HG03135 (cell line): ENCODE measurements around the gene VASH1.
"Not testable (repeated sequence)": the region's sequence is repeated elsewhere in the genome, so short reads cannot be mapped to it uniquely, and the experiment has no call there.

Experiments
- ATAC-seq: cut with Tn5 transposase; IDR thresholded peaks from one replicate; pipeline ENCODE4 v1.9.1; 2021; ENCODE audit warnings: mild to moderate bottlenecking, moderate library complexity; ENCODE audit not compliant: unreplicated experiment

Gene VASH1

DNA sequence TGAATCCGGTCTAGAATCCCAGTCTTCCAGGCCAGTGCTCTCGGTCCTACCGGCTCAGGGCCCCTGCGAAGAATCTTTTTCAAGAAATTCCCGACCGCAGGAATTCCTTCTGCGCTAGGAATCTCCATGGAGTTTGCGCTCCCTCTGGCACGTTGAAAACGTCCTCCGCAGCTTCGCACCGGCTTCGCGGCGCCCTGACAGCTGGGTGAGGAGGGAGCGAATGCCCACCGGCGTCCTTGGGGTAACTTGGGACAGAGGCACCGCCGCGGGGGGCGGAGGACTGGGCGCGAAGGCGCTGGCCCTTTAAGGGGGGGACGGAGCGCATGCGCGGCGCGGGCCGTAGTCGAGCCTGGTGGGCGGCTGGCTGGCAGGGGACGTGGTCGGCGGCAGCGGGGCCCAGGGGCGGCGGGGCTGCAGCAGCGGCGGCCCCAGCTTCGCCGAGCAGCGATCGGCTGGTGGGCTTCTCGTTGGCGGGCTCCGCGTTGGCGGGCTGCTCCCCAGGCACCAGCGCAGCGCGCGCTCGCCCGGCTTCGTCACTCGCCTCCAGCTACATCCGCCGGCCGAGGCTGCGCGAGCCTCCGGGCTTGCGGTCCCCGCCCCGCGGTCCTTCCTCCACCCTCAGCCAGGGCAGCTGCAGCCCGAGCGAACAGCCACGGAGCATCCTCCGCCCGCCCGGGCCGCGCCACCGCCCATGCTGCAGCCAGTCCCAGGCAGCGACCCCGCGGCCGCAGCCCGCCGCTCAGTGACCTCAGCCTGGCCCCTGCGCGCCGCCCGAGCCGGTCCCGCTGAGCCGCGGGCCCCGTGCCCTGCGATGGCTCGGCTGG lies at the start of gene VASH1:
TSS of gene VASH1 (plus strand) at position 333 of the 824 bp plus-strand sequence. CDS start 1,354 bp downstream, outside the sequence.
- peak; percentile 78 for ATAC-seq

DNA sequence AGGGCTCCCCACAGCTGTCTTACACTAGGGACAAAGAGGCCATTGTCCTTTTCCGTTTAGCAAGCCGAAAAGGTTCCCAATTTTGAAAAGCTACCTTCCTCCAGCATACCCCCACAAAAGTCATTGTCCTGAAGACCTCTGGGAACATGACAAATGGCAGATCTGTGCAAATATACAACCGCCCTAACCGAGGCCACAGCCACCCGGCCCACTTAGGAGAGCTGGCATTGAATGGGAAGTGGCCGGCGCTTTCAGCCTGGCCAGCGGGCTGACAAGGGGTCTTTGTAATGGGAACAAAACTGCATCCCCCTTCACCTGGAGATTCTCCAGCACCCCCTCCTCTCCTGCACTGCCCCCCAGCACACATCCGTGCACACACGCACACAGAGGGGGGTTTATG lies 48.1 kb upstream of the VASH1 start:
- no peak for ATAC-seq

DNA sequence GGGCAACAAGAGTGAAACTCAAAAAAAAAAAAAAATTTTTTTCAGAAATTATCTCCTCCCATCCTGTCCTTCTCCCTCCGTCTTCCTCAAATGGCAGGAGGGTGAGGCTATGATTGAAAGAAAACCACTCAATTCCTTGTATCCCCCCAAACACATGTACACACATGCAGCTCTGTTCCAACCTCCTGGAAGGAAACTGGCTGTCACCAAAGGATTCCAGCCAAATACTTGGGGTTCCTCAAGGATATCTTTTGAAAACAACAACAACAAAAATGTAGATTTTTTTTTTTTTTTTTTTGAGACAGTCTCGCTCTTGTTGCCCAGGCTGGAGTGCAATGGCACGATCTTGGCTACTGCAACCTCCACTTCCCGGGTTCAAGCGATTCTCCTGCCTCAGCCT lies 46.8 kb upstream of the VASH1 start:
- ATAC-seq, result no peak

DNA sequence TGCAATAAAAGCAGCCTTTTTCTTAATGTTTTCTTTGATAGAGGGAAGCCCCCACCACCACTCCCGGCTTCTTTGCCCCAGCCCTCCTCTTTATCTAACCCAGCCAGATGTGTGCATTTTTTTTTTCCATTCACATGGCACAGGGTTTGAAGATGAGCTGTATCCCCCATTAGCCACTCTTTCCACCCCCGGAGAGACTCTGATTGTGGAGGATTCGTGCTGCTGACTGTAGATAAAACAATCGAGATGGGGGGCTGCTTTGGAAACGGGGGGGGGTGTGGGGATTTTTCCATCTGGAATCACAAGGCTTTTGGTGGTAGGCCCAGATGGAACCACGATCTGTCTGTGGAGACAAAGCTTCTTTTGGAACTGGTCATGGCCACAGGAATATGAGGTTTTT lies 46.2 kb upstream of the VASH1 start:
- ATAC-seq, result no peak

DNA sequence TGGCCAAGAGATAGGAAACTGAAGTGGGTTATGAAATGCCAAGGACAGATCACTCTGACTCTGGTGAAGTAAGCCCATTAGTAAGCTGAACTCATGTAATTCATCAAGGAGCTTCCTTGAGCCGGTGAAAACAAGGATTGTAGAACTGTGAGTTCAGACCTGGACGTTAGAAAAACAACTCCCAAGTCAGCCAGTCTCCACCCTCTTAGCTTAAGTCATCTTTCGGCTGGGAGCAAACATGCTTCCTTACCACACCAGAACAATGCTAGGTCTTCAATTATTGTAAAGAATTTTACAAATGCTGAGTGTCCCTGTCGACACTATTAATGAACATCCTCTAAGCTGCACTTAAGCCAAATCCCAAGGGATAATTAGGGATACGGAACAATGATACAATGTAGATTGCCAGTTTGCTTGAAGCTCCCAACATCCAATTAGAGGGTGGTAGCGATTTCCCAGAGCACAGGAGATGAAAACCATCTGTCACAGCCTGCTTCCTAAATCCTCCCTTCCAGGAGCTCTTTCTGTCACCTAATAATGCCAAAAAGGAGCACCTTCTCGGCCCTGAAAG lies 45.7 kb upstream of the VASH1 start:
- ATAC-seq, result no peak

DNA sequence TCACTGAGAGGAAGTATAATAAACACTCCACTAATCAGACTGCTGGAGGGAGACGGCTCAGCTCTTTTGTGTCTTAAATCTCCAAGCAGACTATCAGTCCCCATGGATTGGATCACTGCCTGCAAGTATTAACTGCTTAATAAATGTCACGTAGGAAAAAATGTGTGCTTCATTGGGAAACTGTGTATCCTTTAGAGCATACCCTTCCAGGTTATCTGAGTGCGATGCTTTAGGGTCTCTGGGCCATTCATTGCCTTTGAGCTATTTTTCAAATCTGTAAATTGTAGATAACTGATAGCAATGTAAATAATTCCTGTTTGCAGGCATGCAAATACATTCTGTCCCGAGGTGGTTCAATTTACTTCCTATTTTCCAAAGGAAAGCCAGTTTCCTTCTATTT lies 45.0 kb upstream of the VASH1 start:
- no peak for ATAC-seq

DNA sequence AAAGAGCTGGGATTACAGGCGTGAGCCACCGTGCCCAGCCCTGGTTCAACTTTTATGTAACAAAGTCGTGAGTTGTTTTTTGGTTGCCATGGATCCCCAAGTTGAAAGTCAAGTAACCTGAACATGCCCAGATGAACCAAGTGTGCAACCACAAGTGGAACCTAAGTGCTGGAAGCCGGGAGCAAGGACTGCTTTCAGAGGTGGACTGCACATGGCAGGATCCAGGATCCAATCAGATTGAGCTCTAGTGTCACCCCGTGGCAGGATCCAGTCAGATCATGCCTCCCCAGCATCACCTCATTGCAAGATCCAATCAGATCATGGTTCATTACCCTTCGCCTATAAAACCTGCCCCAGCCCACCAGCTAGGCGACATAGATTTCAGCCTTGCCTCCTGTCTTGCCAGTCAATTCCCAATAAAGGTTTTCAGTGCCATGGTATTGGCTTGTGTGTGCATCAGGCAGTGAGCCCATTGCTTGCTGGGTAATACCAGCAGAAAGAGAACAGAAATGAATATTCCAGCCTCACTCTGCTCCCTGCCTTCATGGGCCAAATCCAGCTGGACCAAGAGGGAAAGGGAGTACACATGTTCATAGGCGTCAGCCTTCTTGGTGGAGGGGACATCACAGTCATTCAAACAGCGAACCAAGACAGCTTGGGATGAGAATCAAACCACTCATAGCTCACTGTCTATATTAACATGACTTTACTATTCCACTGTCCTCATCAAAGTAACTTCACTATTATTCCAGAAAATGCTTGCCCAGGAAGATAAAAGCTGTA lies 43.6 kb upstream of the VASH1 start:
- ATAC-seq, result no peak

DNA sequence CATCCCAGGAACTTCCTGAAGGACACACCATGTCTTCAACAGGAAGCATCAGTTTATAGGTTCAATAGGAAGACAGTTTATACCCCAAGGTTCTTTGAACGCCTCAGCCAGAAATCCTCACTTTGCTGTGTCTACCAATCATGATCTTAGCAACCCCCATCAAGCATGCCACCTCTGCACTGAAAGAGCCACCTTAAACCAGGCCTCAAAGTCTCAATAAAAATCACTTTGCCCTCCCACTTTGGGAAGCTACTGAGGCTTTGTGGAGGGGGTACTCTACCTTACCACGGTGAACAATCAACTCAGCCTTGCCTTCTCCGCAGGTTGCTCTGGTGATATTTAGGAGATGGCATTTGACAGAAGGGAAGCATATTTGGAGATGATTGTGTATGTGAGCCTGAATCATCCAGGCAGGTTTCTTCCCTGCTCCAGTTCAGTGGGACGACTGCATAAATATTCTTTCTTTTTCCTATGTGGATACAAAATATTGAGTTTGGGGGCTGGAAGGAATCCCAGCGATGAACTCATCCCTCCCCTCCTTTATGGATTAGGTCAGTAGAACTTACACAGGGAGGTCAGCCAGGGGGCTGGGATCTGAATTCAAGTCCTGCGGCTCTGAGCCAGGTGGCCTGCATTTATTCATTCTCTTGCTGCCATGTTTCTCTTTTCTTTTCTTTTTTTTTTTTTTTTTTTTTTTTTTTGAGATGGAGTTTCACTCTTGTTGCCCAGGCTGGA lies 42.8 kb upstream of the VASH1 start:
- ATAC-seq, result no peak

DNA sequence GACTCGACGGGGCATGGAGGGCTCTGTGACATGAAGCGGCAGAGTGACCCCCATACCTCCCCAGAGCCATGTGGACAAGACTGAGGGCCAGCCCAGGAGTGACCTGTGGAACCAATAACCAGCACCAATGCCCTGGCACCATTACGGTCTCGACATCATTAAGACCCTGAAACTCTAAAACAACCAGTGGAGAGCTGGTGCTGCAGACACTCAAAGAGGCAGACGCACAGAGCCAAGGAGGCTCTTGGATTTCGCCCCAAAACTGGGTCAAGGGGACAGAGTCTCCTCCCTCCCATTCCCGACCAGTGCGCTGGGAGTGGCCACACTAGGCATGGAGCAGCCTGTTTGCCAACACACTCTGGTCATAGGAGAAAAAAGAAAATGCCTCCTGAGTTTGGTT lies 41.6 kb upstream of the VASH1 start:
- ATAC-seq, result no peak

DNA sequence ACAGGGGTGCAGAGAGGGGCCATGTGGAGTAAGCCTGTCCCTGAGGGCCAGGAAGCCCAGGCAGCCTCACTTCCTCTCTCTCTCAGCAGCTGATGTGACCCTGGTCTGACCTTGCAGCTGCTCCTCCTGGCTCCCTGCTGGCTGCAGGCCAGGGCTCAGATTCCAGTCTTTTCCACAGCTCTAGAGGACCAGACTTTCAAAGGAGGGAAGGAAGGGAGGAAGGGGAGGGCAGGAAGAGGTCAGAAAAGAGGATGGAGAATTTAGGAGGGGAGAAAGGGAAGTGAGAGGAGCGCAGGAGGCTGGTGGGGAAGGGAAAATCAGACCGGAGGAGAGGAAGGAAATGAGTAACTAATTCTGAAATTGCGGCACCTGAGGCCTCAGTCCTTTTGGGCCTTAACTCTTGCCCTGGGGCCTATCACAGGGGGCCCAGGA lies 40.9 kb upstream of the VASH1 start:
- no peak for ATAC-seq

DNA sequence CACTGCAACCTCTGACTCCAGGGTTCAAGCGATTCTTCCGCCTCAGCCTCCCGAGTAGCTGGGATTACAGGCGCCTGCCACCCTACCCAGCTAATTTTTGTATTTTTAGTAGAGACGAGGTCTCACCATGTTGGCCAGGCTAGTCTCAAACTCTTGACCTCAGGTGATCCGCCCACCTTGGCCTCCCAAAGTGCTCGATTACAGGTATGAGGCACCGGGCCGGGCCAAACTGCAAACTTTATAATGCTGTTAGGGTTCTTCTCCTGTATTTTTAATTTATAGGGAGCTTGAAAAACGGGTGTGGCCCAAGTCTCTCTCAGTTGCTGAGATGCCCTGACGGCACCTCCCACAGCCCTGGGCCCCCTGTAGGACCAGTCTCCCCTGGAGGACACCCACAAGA lies 39.8 kb upstream of the VASH1 start:
- ATAC-seq, result not testable (repeated sequence)

DNA sequence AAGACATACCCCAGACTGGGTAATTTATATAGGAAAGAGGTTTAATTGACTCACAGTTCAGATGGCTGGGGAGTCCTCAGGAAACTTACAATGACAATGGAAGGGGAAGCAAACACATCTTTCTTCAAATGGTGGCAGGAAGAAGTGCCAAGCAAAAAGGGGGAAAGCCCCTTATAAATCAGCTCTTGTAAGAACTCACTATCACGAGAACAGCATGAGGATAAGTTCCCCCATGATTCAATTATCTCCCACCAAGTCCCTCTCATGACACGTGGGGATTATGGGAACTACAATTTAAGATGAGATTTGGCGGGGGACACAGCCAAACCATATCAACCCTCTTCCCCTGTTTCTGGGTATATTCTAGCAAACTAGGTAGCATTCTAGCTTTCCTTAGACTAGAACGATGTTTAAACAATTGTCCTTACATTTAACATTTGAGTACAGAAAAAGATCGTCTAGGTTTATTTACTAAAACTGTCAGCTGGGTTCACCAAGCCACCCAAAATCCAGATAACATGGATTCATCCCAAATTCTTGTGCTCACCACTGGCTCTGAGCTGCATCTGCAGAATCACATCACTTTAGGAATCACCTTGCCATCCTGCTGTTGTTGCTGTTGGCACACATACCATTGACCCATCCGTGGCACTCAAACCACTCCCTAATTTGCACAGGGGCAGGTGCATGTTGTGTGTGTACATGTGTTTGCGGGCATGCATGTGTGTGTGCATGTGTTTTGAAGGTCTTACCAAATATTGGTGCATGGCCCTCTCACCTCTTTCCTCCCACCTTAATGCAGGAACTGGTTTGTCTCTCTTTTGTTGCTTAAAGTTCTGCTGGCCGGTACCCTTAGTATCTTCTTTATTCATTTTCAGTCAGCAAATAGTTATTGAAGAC lies 36.4 kb upstream of the VASH1 start:
- ATAC-seq, result no peak

DNA sequence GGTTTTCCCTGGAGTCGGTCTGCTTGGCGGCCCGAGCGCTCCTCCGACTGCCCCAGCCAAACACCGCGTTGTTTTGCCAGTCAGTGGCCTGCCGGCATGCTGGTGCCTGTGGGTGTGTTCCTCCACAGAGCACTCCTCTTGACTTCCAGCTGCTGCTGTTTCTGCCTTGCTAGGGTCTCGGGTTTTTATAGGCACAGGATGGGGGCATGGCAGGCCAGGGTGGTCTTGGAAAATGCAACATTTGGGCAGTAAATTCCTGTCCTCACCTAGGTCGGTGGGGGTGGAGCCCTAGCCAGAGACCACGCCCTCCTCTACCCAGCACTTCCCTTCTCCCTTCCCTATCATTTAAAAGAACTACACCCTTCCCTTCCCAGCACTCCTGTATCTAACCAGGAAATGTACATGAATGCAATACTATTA lies 34.7 kb upstream of the VASH1 start:
- ATAC-seq, result no peak

DNA sequence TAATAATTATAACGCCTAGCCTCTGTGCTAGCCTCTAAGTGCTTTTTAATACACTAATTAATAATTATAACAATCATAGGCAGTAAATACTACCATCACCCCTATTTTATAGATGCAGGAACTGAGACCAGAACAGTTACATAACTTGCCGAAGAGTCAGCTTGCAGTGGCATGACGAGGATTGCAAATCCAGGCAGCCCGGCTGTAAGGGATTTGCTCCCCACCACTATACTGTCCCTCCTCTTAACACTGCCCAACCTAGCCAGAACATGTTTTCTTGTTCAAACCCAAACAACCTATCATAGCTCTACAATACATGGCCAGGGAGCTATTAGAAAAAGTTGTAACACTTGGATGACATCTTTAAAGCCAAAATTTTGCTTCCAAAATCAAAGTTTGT lies 33.9 kb upstream of the VASH1 start:
- no peak for ATAC-seq

DNA sequence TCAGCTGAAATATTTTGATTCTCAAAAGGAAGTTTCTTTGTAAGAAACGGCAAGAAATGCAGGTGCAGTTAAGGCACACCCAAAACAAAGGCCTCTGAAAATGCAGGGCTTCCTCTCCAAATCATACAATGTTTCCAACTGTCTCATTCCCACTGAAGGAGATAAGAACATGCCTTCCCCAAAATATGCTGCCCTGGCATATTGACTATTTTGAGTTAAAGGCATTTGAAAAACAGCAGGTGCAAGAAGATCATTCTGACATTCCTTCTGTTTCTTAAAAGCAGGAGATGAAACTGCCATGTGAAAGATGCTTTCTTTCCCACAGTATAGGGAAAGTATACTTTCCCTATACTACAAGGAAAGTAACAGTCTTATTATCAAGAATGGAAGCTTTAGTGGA lies 33.4 kb upstream of the VASH1 start:
- ATAC-seq, result no peak

DNA sequence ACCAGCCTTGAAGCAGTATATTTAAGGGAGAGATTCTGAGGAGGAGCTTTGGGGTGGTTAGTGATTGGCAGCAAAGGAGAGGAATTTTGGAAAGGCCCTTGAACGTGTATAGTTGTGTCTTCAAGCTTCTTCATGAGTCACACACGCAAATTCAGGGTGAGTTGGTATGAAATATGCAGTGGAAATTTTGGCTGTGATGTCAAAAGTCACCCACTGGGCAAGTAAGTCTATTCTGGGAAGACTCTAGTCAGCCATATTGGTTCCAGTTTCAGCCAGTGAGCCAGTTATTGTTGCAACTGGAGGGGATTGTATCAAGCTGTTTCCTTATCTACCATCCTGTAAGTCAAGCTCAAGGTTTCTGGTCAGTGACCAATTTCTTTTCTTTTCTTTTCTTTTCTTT lies 32.0 kb upstream of the VASH1 start:
- ATAC-seq, result no peak

DNA sequence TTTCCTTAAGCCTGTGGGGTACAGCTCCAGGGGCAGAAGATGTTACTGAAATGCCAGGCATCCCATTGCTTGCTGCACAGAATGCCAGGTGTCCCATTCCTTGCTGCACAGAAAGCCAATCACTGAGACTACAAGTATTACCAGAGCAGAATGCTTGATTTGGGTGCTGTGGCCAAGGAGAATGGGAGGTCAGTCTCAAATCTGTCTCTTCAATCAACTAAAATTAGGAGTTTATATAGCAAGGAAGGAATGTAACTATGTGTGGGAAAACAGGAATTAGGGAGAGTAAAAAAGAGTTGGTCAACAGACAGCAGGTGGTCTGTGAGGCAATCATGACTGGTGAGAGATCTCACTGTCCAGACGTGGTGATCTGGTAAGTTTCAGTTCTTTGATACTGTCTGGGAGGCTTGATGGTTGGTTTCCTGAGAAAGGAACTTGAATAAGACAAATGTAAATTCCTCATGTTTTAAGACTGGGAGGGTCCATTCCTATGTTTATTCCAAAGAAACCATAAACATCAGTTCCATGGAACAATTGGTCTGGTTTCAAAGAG lies 31.2 kb upstream of the VASH1 start:
- ATAC-seq, result no peak

DNA sequence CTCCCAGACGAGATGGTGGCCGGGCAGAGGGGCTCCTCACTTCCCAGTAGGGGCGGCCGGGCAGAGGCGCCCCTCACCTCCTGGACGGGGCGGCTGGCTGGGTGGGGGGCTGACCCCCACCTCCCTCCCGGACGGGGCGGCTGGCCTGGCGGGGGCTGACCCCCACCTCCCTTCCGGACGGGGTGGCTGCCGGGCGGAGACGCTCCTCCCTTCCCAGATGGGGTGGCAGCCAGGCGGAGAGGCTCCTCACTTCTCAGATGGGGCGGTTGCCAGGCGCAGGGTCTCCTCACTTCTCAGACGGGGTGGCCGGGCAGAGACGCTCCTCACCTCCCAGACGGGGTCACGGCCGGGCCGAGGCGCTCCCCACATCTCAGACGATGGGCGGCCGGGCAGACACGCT lies 26.8 kb upstream of the VASH1 start:
- ATAC-seq, result not testable (repeated sequence)

DNA sequence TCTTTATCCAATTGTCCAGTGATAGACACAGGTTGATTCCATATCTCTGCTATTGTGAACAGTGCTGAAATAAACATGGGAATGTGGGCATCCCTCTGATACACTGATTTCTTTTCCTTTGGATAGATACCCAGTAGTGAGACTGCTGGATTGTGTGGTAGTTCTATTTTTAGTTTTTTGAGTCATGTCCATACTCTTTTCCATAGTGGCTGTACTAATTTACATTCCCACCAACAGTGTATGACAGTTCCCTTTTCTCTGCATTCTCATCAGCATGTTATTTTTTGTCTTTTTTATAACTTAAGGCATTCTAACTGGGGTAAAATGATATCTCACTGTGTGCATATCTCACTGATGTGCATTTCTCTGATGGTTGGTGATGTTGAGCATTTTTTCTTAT lies 24.8 kb upstream of the VASH1 start:
- no peak for ATAC-seq

DNA sequence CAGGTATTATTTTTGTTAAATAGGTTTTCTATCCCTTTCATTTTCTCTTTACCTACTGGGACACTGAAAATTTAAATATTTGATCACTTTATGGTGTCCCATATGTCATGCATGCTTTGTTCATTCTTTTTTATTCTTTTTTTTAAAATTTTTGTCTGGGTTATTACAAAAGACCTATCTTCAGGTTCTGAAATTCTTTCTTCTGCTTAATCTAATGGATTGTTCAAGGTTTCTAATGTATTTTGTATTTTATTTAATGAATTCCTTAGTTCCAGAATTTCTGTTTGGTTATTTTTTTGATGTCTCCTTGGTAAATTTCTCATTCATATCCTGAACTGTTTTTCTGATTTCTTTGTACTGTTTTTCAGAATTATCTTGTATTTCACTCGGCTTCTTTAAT lies 20.2 kb upstream of the VASH1 start:
- no peak for ATAC-seq
